SK-N-SH treated with all-trans-retinoic acid at 6 μM for 48 hours (cell line): Measurements from ENCODE around the gene TMEM164.
A peak's percentile ranks its signal among the peaks of the same experiment; 100 is the strongest.

Experiments
- ATAC-seq: fragments of 200-7000 bp; cut with Tn5 transposase; 3 replicates; pipeline ENCODE4 v1.9.1; 2020; ENCODE audit warnings: mild to moderate bottlenecking, moderate library complexity
- BACH2 ChIP-seq: fragments of 250-450 bp; sonication (Bioruptor Pico); IDR thresholded peaks from 2 replicates; pipeline ENCODE4 v1.9.0; 2021; ENCODE audit warnings: mild to moderate bottlenecking, borderline replicate concordance
- CREB5 ChIP-seq: fragments of 250-450 bp; sonication (Bioruptor Pico); IDR thresholded peaks from 2 replicates; pipeline ENCODE4 v1.5.1; 2020; ENCODE audit warnings: low read depth, mild to moderate bottlenecking, moderate library complexity
- CSRNP3 ChIP-seq: fragments of 250-450 bp; sonication (Bioruptor Pico); IDR thresholded peaks from 2 replicates; pipeline ENCODE4 v1.5.1; 2021; ENCODE audit warnings: mild to moderate bottlenecking, moderate library complexity
- ESRRG ChIP-seq: fragments of 250-450 bp; sonication (Bioruptor Pico); IDR thresholded peaks from 2 replicates; pipeline ENCODE4 v1.6.1; 2021; ENCODE audit warnings: mild to moderate bottlenecking
- GLIS3 ChIP-seq: fragments of 250-450 bp; sonication (Bioruptor Pico); IDR thresholded peaks from 2 replicates; pipeline ENCODE4 v1.5.0; 2020; ENCODE audit warnings: mild to moderate bottlenecking, moderate library complexity
- ISL1 ChIP-seq: fragments of 250-450 bp; sonication (Bioruptor Pico); IDR thresholded peaks from 2 replicates; pipeline ENCODE4 v2.1.2; 2022; ENCODE audit warnings: mild to moderate bottlenecking, moderate library complexity
- OSR1 ChIP-seq: fragments of 250-450 bp; sonication (Bioruptor Pico); IDR thresholded peaks from 2 replicates; pipeline ENCODE4 v1.8.0; 2022; ENCODE audit warnings: moderate library complexity, mild to moderate bottlenecking, inconsistent platforms
- PATZ1 ChIP-seq: fragments of 250-450 bp; sonication (Bioruptor Pico); IDR thresholded peaks from 2 replicates; pipeline ENCODE4 v1.8.0; 2020; ENCODE audit warnings: mild to moderate bottlenecking, moderate library complexity, borderline replicate concordance
- RARB ChIP-seq: fragments of 250-450 bp; sonication (Bioruptor Pico); IDR thresholded peaks from 2 replicates; pipeline ENCODE4 v1.8.0; 2021; ENCODE audit warnings: mild to moderate bottlenecking, moderate library complexity
- SNAI2 ChIP-seq: fragments of 250-450 bp; sonication (Bioruptor Pico); IDR thresholded peaks from 2 replicates; pipeline ENCODE4 v1.5.0; 2020; ENCODE audit warnings: mild to moderate bottlenecking, moderate library complexity
- TCF4 ChIP-seq: fragments of 250-450 bp; sonication (Bioruptor Pico); IDR thresholded peaks from 2 replicates; pipeline ENCODE4 v1.8.0; 2021; ENCODE audit warnings: mild to moderate bottlenecking, moderate library complexity, borderline replicate concordance
- TOX ChIP-seq: fragments of 250-450 bp; sonication (Bioruptor Pico); IDR thresholded peaks from 2 replicates; pipeline ENCODE4 v1.8.0; 2021; ENCODE audit warnings: mild to moderate bottlenecking, moderate library complexity, borderline replicate concordance
- TSHZ2 ChIP-seq: fragments of 250-450 bp; sonication (Bioruptor Pico); IDR thresholded peaks from 2 replicates; pipeline ENCODE4 v1.5.0; 2020; ENCODE audit warnings: mild to moderate bottlenecking, moderate library complexity
- ZC3H10 ChIP-seq: fragments of 250-450 bp; sonication (Bioruptor Pico); IDR thresholded peaks from 2 replicates; pipeline ENCODE4 v1.5.1; 2021; ENCODE audit warnings: mild to moderate bottlenecking, moderate library complexity
- ZFP3 ChIP-seq: fragments of 250-450 bp; sonication (Bioruptor Pico); IDR thresholded peaks from 2 replicates; pipeline ENCODE4 v1.5.0; 2020; ENCODE audit warnings: mild to moderate bottlenecking, moderate library complexity
- ZFP30 ChIP-seq: fragments of 450-650 bp; formaldehyde crosslinking; IDR thresholded peaks from 2 replicates; pipeline ENCODE4 v1.5.0; 2022; ENCODE audit warnings: mild to moderate bottlenecking, moderate library complexity
- ZNF565 ChIP-seq: fragments of 450-650 bp; formaldehyde crosslinking; conservative IDR thresholded peaks from 2 replicates; pipeline ENCODE4 v1.5.0; 2020; ENCODE audit warnings: low read depth, mild to moderate bottlenecking, moderate library complexity
- ZNF70 ChIP-seq: fragments of 450-650 bp; formaldehyde crosslinking; IDR thresholded peaks from 2 replicates; pipeline ENCODE4 v1.5.0; 2020; ENCODE audit warnings: mild to moderate bottlenecking, moderate library complexity

Gene TMEM164

GRCh38 chrX:110139172-110139571 lies 136.3 kb downstream of the TMEM164 start:
- TF ChIP-seq CSRNP3 (no peak), ESRRG (CRISPR knock-in tag) (no peak), ZC3H10 (CRISPR knock-in tag) (no peak), GLIS3 (no peak), SNAI2 (CRISPR knock-in tag) (no peak), OSR1 (CRISPR knock-in tag) (no peak), ZFP30 (CRISPR knock-in tag) (no peak), TOX (CRISPR knock-in tag) (no peak), BACH2 (CRISPR knock-in tag) (no peak), CREB5 (CRISPR knock-in tag) (no peak), RARB (CRISPR knock-in tag) (no peak), TSHZ2 (CRISPR knock-in tag) (no peak), ZNF565 (no peak), PATZ1 (CRISPR knock-in tag) (no peak), ISL1 (CRISPR knock-in tag) (no peak), TCF4 (no peak)
- ATAC-seq = no peak

GRCh38 chrX:110142096-110142495 lies 139.2 kb downstream of the TMEM164 start:
- TF ChIP-seq SNAI2 (CRISPR knock-in tag) = no peak
- TF ChIP-seq ZNF70 (CRISPR knock-in tag) = no peak
- no peak for TF ChIP-seq ZNF565
- no peak for TF ChIP-seq CSRNP3
- no peak for TF ChIP-seq ZFP3
- TF ChIP-seq TOX (CRISPR knock-in tag) = no peak
- ATAC-seq = no peak

GRCh38 chrX:110143454-110144210 lies 140.7 kb downstream of the TMEM164 start:
- peak; percentile 41; the same call in 2 of the 3 replicates for ATAC-seq
- TF ChIP-seq PATZ1 (CRISPR knock-in tag) (no peak), TSHZ2 (CRISPR knock-in tag) (no peak), SNAI2 (CRISPR knock-in tag) (no peak), ZC3H10 (CRISPR knock-in tag) (no peak), CSRNP3 (no peak)
